NCI-H1436 treated with DMSO at 0.1 percent for 48 hours (cell line): ENCODE data around the gene YAF2.

Experiments
- DNase-seq: peaks from one replicate; lab custom pipeline; 2025; lab: John Stamatoyannopoulos, UW

The YAF2 gene

GRCh38 chr12:42238240-42239140 lies at the start of gene YAF2:
TSS of gene YAF2 (minus strand) at chr12:42238248. CDS start at chr12:42238180, 68 bp downstream.
- DNase-seq = no peak

- no peak for DNase-seq
Observed at GRCh38 chr12:42286741-42287140, 48.7 kb upstream of the YAF2 start.

GRCh38 chr12:42285431-42285830 lies 47.4 kb upstream of the YAF2 start:
- no peak for DNase-seq

GRCh38 chr12:42284876-42285275 lies 46.8 kb upstream of the YAF2 start:
- DNase-seq = no peak

- DNase-seq = no peak
Observed at GRCh38 chr12:42284157-42284556, 46.1 kb upstream of the YAF2 start.

GRCh38 chr12:42283739-42284138 lies 45.7 kb upstream of the YAF2 start:
- no peak for DNase-seq

GRCh38 chr12:42282294-42282693 lies 44.2 kb upstream of the YAF2 start:
- no peak for DNase-seq

GRCh38 chr12:42281844-42282243 lies 43.8 kb upstream of the YAF2 start:
- no peak for DNase-seq

GRCh38 chr12:42281278-42281677 lies 43.2 kb upstream of the YAF2 start:
- no peak for DNase-seq

- DNase-seq = no peak
Observed at GRCh38 chr12:42278128-42278510, 40.1 kb upstream of the YAF2 start.

- DNase-seq = no peak
Observed at GRCh38 chr12:42277396-42278127, 39.5 kb upstream of the YAF2 start.

GRCh38 chr12:42275499-42275898 lies 37.5 kb upstream of the YAF2 start:
- no peak for DNase-seq

- DNase-seq = no peak
Observed at GRCh38 chr12:42273706-42274105, 35.7 kb upstream of the YAF2 start.

GRCh38 chr12:42270596-42270995 lies 32.5 kb upstream of the YAF2 start:
- DNase-seq = no peak

- DNase-seq = no peak
Observed at GRCh38 chr12:42267413-42268190, 29.6 kb upstream of the YAF2 start.

GRCh38 chr12:42266579-42267230 lies 28.7 kb upstream of the YAF2 start:
- DNase-seq = no peak

- DNase-seq = no peak
Observed at GRCh38 chr12:42262271-42262670, 24.2 kb upstream of the YAF2 start.

- DNase-seq = no peak
Observed at GRCh38 chr12:42261708-42262107, 23.7 kb upstream of the YAF2 start.

- no peak for DNase-seq
Observed at GRCh38 chr12:42260518-42260917, 22.5 kb upstream of the YAF2 start.

- DNase-seq = no peak
Observed at GRCh38 chr12:42259699-42260098, 21.7 kb upstream of the YAF2 start.

- DNase-seq = no peak
Observed at GRCh38 chr12:42255866-42256261, 17.8 kb upstream of the YAF2 start.
